Stimulated activated CD4-positive, alpha-beta T cell treated with anti-CD3 and anti-CD28 coated beads, Interleukin-2, amount 100 ng/mL, for 4 hours (primary cell): ENCODE results near the gene NRIP2.

ENCODE experiments used
- DNase-seq: peaks from one replicate; pipeline ENCODE4 v3.0.0-alpha.2; 2020; ENCODE audit warnings: low read depth

The NRIP2 gene

GRCh38 chr12:2806700-2807099 is 28.1 kb downstream of the NRIP2 start:
- no peak for DNase-seq

GRCh38 chr12:2805143-2805520 is 29.7 kb downstream of the NRIP2 start:
- no peak for DNase-seq

- DNase-seq, result no peak
Measured at GRCh38 chr12:2804393-2805142, 30.3 kb downstream of the NRIP2 start.

- DNase-seq, result no peak
Measured at GRCh38 chr12:2803635-2804392, 31.0 kb downstream of the NRIP2 start.

DNA sequence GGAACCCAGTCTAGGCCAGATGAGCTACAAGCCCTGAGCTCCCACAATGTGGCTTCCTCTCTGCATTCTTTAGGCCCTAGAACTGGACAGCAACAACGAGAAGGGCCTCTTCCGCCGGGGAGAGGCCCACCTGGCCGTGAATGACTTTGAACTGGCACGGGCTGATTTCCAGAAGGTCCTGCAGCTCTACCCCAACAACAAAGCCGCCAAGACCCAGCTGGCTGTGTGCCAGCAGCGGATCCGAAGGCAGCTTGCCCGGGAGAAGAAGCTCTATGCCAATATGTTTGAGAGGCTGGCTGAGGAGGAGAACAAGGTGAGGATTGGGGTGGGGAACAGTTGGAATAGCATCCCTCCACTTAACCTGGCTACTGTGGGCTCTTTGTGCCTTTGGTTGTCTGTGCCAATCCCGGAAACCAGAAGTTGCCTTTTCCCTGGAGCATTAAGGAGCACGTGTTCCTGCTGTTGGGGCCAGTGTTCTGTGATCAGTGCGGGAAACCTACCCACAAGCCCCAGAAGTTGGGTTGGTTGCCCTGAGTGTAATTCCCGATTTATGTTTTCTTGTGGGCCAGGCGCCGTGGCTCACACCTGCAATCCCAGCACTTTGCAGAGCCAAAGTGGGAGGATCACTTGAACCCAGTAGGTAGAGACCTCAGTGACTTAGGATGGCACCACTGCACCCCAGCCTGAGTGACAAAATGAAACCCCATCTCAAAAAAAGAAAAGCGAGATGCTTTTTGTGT is 33.6 kb downstream of the NRIP2 start:
- DNase-seq, result no peak

DNA sequence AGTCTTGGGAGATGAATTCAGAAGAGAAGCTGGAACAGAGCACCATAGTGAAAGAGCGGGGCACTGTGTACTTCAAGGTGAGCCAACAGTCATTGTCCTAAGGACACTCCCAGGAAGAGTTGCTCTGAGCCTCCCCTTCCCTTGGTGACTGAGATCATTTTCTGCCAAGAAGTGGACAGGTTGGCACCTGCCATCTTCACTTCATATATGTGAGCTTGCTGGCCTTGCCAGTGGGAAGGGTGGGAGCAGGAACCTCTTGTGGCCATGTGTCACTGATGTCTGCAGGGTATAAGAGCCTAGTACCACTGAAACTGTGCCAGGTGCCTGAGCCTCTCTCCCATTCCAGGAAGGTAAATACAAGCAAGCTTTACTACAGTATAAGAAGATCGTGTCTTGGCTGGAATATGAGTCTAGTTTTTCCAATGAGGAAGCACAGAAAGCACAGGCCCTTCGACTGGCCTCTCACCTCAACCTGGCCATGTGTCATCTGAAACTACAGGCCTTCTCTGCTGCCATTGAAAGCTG is 34.7 kb downstream of the NRIP2 start:
- no peak for DNase-seq

DNA sequence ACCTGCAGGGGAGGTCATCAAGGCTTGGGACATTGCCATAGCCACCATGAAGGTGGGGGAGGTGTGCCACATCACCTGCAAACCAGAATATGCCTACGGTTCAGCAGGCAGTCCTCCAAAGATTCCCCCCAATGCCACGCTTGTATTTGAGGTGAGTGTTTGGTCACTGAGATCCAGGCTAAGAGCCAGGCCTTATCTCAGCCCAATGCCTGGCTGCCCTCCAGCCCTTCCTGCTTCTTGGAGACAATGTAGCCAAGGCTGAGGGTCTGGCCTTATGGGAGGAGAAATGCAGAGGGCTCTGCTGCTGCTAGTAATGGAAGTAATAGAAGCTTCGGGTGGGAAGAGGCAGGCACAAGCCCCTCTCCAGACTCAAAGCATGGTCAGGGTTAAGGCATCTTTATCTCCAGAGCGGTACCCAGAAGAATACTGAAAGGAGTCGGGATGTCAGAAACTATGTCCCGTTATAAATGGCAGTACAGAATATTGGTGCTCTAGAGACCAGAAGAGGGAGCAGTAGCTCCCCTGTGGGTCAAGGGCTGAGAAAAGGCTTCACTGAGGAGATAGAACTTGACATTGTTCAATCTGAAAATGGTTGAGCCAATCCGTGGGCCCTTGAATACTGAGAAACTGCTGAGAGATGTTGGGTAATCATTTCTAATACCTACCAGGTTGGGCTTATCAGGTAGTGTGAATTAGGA is 37.0 kb downstream of the NRIP2 start:
- DNase-seq, result no peak

- no peak for DNase-seq
Measured at GRCh38 chr12:2796187-2796666, 38.6 kb downstream of the NRIP2 start.

GRCh38 chr12:2795291-2796186 is 39.3 kb downstream of the NRIP2 start:
- DNase-seq, result peak; percentile 61

- peak; percentile 92 for DNase-seq
Measured at GRCh38 chr12:2794736-2795289, 40.0 kb downstream of the NRIP2 start, which contains the start of gene FKBP4. TSS of gene FKBP4 (plus strand) at chr12:2794970. CDS start at chr12:2795140, 170 bp downstream.

DNA sequence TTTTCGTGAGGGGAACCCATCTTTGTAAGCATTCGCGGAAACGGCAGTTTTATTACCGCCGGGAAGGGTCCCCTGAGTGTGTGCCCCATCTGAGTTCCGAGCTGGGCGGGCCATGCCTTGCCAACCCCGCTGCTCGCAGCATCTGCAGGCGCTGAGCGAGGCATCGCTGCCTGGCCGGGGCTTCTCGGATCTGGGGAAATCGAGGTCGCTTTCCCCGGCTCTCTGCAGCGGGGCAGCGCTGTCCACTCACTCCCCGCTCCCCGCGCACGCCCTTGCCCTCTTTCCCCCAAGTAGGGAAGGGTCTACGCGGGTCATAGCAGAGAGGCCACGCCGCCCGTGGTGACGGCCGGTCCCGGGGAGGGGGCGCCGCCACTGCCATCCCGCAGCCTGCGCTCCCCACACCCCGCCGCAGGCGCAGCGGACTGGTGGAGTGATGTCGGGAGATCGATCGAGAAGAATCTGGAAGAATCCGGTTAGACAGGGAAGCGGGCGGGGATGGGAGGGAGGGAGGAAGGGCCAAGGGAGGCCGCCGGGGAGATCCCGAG is 40.6 kb downstream of the NRIP2 start:
- no peak for DNase-seq

- no peak for DNase-seq
Measured at GRCh38 chr12:2793561-2793960, 41.3 kb downstream of the NRIP2 start.

- DNase-seq, result no peak
Measured at GRCh38 chr12:2792671-2793500, 41.9 kb downstream of the NRIP2 start.

DNA sequence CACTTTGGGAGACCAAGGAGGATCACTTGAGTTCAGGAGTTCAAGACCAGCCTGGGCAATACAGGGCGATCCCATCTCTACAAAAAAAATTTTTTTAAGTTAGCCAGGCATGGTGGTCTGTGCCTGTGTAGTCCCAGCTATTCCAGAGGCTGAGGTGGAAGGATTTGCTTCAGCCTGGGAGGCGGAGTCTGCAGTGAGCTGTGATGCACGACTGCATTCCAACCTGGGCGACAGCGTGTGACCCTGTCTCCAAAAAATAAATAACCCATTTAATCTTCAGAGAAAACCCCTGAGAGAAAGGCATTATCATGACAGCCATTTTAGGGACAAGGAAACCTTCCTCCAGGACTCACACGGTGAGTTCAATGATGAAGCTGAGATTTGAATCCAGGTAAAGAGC is 43.7 kb downstream of the NRIP2 start:
- DNase-seq, result no peak

DNA sequence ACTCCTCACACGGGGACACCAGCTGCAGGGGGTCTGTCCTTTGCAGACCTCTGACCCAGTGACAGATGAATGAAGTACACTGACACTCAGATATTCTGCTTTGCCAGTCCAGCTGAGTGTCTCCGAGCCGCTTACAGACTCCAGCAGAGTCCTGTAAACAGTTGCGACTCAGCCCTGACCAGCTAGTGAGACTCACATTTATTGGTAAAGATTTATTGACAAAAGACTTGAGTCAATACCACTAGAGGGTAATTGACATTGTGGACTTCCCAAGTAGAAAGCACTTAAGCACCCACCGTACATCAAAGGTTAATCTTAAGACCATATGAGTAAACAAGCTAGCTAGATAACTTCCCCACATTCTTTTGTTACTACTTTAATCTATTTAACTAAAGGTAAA is 49.8 kb downstream of the NRIP2 start:
- DNase-seq, result no peak

DNA sequence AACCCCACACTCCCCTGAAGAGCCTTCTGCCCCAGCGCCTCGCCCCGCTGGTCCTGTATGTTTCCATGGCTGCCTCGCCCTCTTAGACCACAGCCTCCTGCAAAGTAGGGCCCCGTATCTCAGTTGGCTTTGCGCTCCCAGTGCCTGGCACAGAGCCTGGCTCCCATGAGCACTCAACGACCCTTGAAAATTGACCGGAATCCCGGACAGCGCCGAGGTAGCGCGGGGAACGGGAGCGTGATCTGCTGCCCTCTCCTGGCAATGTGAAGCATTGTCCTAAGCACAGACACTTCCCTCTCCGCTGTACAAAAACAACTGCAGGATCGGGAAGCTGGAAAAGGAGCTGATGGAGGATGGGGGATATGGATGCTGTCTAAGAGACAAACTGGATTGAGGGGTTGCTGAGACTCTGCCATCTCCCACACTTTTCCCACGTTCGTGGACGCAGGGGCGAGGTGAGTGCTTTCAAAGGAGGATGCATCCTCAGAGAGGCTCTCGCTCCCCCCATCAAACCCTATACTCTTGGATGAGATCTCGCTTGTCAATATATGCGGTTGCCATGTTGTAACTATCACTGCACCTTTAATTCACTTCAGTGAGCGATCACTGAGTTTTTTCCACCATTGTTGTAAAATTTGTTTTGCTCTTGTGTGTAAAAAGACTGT is 50.8 kb downstream of the NRIP2 start:
- DNase-seq, result peak; percentile 30

DNA sequence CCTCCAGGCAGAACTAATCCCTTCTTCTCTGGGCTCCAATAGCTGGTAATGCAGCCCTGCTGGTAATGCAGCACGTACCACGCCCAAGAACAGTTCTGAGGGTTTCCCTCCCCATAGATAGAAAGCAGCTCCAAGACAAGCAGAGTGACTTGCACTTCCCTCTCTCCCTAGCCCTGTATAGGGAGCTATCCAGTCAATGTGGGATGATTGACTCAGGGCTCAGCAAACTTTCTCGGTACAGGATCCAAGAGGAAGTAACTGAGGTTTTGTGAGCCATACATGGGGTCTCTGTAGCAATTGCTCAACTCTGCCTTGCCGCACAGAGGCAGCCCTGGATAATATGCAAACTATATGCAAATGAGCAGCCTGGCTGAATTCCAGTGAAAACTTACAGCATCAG is 55.6 kb downstream of the NRIP2 start:
- no peak for DNase-seq

GRCh38 chr12:2776129-2776806 is 58.6 kb downstream of the NRIP2 start:
- DNase-seq, result no peak
